GM23338 (cell line): Measurements from ENCODE around the gene AGAP5. TPM values are rescaled to one million over a fixed set of nuclear protein-coding genes. Genes with fewer than 3 reads are reported as not detected.
"Not testable (repeated sequence)": the region's sequence is repeated elsewhere in the genome, so short reads cannot be mapped to it uniquely, and the experiment has no call there.

ENCODE experiments used
- ATAC-seq: fragments of 200-7000 bp; cut with Tn5 transposase; 3 replicates; pipeline ENCODE4 v1.9.1; 2020
- DNase-seq: peaks from one replicate; pipeline ENCODE4 v3.0.0-alpha.2; 2015; ENCODE audit warnings: low spot score
- H2AFZ ChIP-seq: fragments of 200-600 bp; sonication (generic); 2 replicates; pipeline ENCODE4 v1.8.0; 2016; ENCODE audit warnings: antibody characterized with exemption, mild to moderate bottlenecking, moderate library complexity
- H3F3A ChIP-seq: fragments of 200-600 bp; sonication (generic); replicated peaks from 2 replicates; pipeline ENCODE4 v1.8.0; 2017; ENCODE audit warnings: antibody characterized with exemption, mixed run types, low read depth
- H3K27ac ChIP-seq: fragments of 200-600 bp; sonication (generic); 2 replicates; pipeline ENCODE4 v1.6.1; 2016; ENCODE audit warnings: low read depth
- H3K27me3 ChIP-seq: fragments of 200-600 bp; sonication (generic); 2 replicates; pipeline ENCODE4 v1.8.0; 2016; ENCODE audit warnings: mild to moderate bottlenecking, mixed run types, moderate library complexity; ENCODE audit not compliant: insufficient read depth
- H3K36me3 ChIP-seq: fragments of 200-600 bp; sonication (generic); 2 replicates; pipeline ENCODE4 v1.8.0; 2016; ENCODE audit warnings: mild to moderate bottlenecking; ENCODE audit not compliant: insufficient read depth
- H3K4me1 ChIP-seq: fragments of 200-600 bp; sonication (generic); 2 replicates; pipeline ENCODE4 v1.8.0; 2016; ENCODE audit warnings: mild to moderate bottlenecking, moderate library complexity; ENCODE audit not compliant: insufficient read depth
- H3K4me2 ChIP-seq: fragments of 200-600 bp; sonication (generic); 2 replicates; pipeline ENCODE4 v1.7.1; 2017; ENCODE audit warnings: mixed run types
- H3K4me3 ChIP-seq: fragments of 200-600 bp; sonication (generic); 2 replicates; pipeline ENCODE4 v1.6.1; 2016; ENCODE audit warnings: mixed run types
- H3K79me2 ChIP-seq: fragments of 200-600 bp; sonication (generic); replicated peaks from 2 replicates; pipeline ENCODE4 v1.8.0; 2017; ENCODE audit warnings: mild to moderate bottlenecking; ENCODE audit not compliant: insufficient read depth
- H3K9me2 ChIP-seq: fragments of 200-600 bp; sonication (generic); 2 replicates; pipeline ENCODE4 v1.8.0; 2017; ENCODE audit not compliant: insufficient read depth
- H4K20me1 ChIP-seq: fragments of 200-600 bp; sonication (generic); replicated peaks from 2 replicates; pipeline ENCODE4 v1.8.0; 2017; ENCODE audit warnings: mild to moderate bottlenecking; ENCODE audit not compliant: insufficient read depth
- H3K27ac Mint-ChIP-seq: 2 replicates; pipeline ENCODE4 v1.8.0; 2020; ENCODE audit warnings: inconsistent platforms, mild to moderate bottlenecking, moderate library complexity, mixed read lengths
- H3K27me3 Mint-ChIP-seq: 3 replicates; pipeline ENCODE4 v1.8.0; 2022; ENCODE audit warnings: low read depth, mild to moderate bottlenecking, moderate library complexity, mixed read lengths, inconsistent platforms; ENCODE audit not compliant: insufficient read depth, poor library complexity
- H3K36me3 Mint-ChIP-seq: 3 replicates; pipeline ENCODE4 v1.8.0; 2021; ENCODE audit warnings: low read depth, mild to moderate bottlenecking, inconsistent platforms, moderate library complexity, mixed read lengths
- H3K4me1 Mint-ChIP-seq: 3 replicates; pipeline ENCODE4 v1.8.0; 2020; ENCODE audit warnings: mild to moderate bottlenecking, inconsistent platforms, mixed read lengths
- H3K4me3 Mint-ChIP-seq: 3 replicates; pipeline ENCODE4 v1.8.0; 2021; ENCODE audit warnings: moderate library complexity, mild to moderate bottlenecking, inconsistent platforms, mixed read lengths
- H3K9me3 Mint-ChIP-seq: 3 replicates; pipeline ENCODE4 v1.8.0; 2020; ENCODE audit warnings: moderate library complexity, mild to moderate bottlenecking, inconsistent platforms, mixed read lengths
- JUNB ChIP-seq: IDR thresholded peaks from one replicate; pipeline ENCODE4 v1.6.1; 2016; ENCODE audit warnings: antibody characterized with exemption; ENCODE audit not compliant: unreplicated experiment
- NANOG ChIP-seq: IDR thresholded peaks from 2 replicates; pipeline ENCODE4 v1.6.1; 2016; ENCODE audit warnings: antibody characterized with exemption, borderline replicate concordance
- ZNF114 ChIP-seq: fragments of 250-450 bp; sonication (Bioruptor Pico); IDR thresholded peaks from 2 replicates; pipeline ENCODE4 v1.5.0; 2020; ENCODE audit warnings: mild to moderate bottlenecking, moderate library complexity
- ZNF331 ChIP-seq: fragments of 250-450 bp; sonication (Bioruptor Pico); IDR thresholded peaks from 2 replicates; pipeline ENCODE4 v1.5.0; 2020; ENCODE audit warnings: low read depth, mild to moderate bottlenecking, moderate library complexity
- polyA plus RNA-seq: library from polyadenylated mRNA; unstranded; fragments of >200 nt; fragmentation: Nextera tagmentation; extraction: Ambion mirVana; gene quantifications from 2 replicates; pipeline ENCODE4 v1.2.1, GENCODE V29; 2016
- total RNA-seq: library from RNA; depleted of rRNA; stranded (reverse); fragments of >200 nt; shearing (Covaris generic); gene quantifications from 2 replicates; pipeline ENCODE4 v1.2.3, GENCODE V29; 2014
- TF ChIP-seq, protein P1 (sequence below), 2 experiments: fragments of 200-600 bp in 1 of 2; sonication (generic) in 1 of 2; conservative IDR thresholded peaks; 2 replicates each; pipeline versions ENCODE4 v1.5.1 to v1.6.1; 2016 to 2017; ENCODE audit warnings: antibody characterized with exemption in 2 of 2, low read depth in 2 of 2, mild to moderate bottlenecking in 2 of 2, moderate library complexity in 1 of 2
- TF ChIP-seq, protein P2 (sequence below): IDR thresholded peaks from 2 replicates; pipeline ENCODE4 v1.6.1; 2016; ENCODE audit warnings: antibody characterized with exemption
- TF ChIP-seq, protein P3 (sequence below): IDR thresholded peaks from one replicate; pipeline ENCODE4 v1.6.1; 2018; ENCODE audit warnings: antibody characterized with exemption; ENCODE audit not compliant: unreplicated experiment

Gene AGAP5
- total and polyA plus RNA-seq, 2 experiments from 2014 or later, result 5.0 to 5.3 TPM

DNA sequence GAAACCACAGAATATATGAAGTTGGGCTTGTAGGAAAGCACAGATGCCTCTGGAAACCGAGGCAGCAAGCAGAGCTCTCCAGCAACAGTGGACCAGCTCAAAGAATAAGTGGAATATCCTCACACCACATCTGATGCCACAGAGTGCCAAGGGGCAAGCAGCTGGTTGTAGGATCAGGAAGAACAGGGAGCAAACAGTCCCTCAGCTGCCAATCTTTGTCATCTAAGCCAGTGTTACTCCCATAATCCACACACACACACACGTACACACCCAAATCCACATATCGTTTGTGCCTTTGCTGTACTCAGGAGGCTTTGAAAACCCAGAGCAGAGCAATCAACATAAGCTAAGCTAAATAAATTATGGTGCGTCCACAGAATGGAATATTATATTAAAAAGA is 25.6 kb upstream of the AGAP5 start (continued):
- TF ChIP-seq, protein P1, sequence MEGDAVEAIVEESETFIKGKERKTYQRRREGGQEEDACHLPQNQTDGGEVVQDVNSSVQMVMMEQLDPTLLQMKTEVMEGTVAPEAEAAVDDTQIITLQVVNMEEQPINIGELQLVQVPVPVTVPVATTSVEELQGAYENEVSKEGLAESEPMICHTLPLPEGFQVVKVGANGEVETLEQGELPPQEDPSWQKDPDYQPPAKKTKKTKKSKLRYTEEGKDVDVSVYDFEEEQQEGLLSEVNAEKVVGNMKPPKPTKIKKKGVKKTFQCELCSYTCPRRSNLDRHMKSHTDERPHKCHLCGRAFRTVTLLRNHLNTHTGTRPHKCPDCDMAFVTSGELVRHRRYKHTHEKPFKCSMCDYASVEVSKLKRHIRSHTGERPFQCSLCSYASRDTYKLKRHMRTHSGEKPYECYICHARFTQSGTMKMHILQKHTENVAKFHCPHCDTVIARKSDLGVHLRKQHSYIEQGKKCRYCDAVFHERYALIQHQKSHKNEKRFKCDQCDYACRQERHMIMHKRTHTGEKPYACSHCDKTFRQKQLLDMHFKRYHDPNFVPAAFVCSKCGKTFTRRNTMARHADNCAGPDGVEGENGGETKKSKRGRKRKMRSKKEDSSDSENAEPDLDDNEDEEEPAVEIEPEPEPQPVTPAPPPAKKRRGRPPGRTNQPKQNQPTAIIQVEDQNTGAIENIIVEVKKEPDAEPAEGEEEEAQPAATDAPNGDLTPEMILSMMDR (conservative IDR thresholded peaks at IDR 0.05; ENCODE audit: low read depth in 2 of 2), result no peak
- TF ChIP-seq JUNB (no peak), NANOG (no peak)

DNA sequence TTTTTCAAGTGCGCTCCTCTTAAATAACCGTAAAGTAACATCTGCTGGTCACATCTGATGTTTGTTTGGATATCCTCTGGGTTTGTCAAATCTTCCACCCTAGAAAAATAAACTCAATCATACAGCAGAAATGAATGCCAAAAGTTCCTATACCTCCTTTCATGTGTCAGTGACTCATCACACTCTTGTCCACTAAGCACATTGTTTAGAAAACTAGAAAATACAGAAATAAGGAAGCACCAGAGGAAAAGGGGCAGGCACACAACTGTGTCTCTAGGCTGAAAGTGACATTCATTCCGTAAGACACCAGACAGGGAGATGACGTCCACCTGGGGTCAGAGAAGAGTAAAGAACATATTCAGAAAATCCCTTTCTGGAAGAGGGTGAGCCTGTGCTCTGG is 22.7 kb upstream of the AGAP5 start:
- H3K4me2 ChIP-seq, H3F3A ChIP-seq, H4K20me1 ChIP-seq, H3K27ac ChIP-seq, H2AFZ ChIP-seq, H3K27me3 ChIP-seq, H3K79me2 ChIP-seq, H3K4me3 Mint-ChIP-seq, ATAC-seq, DNase-seq, H3K27ac Mint-ChIP-seq, H3K9me3 Mint-ChIP-seq, H3K4me1 Mint-ChIP-seq, H3K4me3 ChIP-seq, H3K4me1 ChIP-seq, H3K9me2 ChIP-seq, H3K27me3 Mint-ChIP-seq: not testable (repeated sequence)
- H3K36me3 ChIP-seq, result peaks cover 47% of the 10 kb centered on the region
- H3K36me3 Mint-ChIP-seq, result peaks cover 68% of the 10 kb centered on the region

DNA sequence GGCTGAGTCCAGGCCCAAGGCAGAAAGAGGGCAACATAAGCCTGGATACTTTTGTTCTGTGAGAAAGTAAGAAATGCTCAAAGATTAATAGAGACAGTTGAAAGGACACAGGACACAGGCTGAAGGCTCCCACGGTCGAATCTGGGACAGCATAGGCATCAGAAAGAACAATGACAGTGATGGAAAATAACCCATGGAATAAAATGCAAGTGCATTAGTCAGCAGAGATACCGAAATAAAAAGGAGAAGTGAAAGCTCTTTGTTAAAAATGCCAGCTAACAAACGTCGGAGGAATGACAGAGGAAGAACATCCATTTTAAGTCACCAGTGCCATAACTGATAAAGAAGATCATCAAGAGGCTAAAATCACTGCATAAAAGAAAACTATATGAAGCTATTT is 19.6 kb upstream of the AGAP5 start:
- Histone ChIP-seq H3K4me3 (no peak overlapping the region), H4K20me1 (no peaks in the 10 kb centered on the region; the same call in 1 of the 2 replicates), H3K4me1 (no peaks in the 10 kb centered on the region), H3K79me2 (no peaks in the 10 kb centered on the region), H3K27ac (no peak overlapping the region), H3K27me3 (no peaks in the 10 kb centered on the region), H2AFZ (no peak overlapping the region), H3F3A (no peaks in the 10 kb centered on the region), H3K36me3 (peaks cover 43% of the 10 kb centered on the region), H3K9me2 (no peaks in the 10 kb centered on the region), H3K4me2 (no peak overlapping the region)
- ATAC-seq (no peak), DNase-seq (no peak)
- Mint-ChIP-seq H3K36me3 (peaks cover 62% of the 10 kb centered on the region), H3K27ac (no peak overlapping the region), H3K27me3 (no peaks in the 10 kb centered on the region), H3K4me3 (no peak overlapping the region), H3K4me1 (no peaks in the 10 kb centered on the region), H3K9me3 (no peaks in the 10 kb centered on the region)
- TF ChIP-seq NANOG, result no peak

DNA sequence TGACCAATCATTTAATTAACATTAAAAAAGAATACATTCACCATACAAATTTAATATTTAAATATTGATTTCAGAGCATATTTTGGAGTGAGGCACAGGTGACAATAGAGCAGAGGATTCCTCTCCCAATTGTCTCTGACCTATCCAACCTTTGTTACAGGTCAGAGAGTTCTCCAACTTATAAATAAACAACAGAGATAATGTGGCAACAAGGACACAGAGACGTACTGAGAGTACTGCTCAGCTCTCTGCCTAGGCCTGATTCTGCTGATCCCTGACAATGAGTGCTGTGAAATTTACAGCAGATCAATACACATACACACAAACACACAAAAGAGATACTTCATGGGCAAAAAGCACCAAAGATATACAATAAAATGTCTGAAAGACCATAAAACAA is 18.3 kb upstream of the AGAP5 start:
- Histone ChIP-seq H3K4me1 (no peaks in the 10 kb centered on the region), H3K36me3 (peaks cover 40% of the 10 kb centered on the region), H3K4me2 (no peak overlapping the region), H3K27ac (no peak overlapping the region), H3K79me2 (no peaks in the 10 kb centered on the region), H3K27me3 (no peaks in the 10 kb centered on the region), H3K9me2 (no peaks in the 10 kb centered on the region), H4K20me1 (no peaks in the 10 kb centered on the region), H3F3A (no peaks in the 10 kb centered on the region), H2AFZ (no peak overlapping the region), H3K4me3 (no peak overlapping the region)
- Mint-ChIP-seq H3K27me3 (no peaks in the 10 kb centered on the region), H3K27ac (no peak overlapping the region), H3K36me3 (peaks cover 54% of the 10 kb centered on the region), H3K4me1 (no peaks in the 10 kb centered on the region), H3K4me3 (no peak overlapping the region), H3K9me3 (no peaks in the 10 kb centered on the region)
- DNase-seq (no peak), ATAC-seq (no peak)
- TF ChIP-seq, protein P2, sequence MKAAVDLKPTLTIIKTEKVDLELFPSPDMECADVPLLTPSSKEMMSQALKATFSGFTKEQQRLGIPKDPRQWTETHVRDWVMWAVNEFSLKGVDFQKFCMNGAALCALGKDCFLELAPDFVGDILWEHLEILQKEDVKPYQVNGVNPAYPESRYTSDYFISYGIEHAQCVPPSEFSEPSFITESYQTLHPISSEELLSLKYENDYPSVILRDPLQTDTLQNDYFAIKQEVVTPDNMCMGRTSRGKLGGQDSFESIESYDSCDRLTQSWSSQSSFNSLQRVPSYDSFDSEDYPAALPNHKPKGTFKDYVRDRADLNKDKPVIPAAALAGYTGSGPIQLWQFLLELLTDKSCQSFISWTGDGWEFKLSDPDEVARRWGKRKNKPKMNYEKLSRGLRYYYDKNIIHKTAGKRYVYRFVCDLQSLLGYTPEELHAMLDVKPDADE, result no peak
- TF ChIP-seq NANOG (no peak), JUNB (no peak), ZNF331 (CRISPR knock-in tag) (no peak), ZNF114 (CRISPR knock-in tag) (no peak)
- TF ChIP-seq, protein P1 (conservative IDR thresholded peaks at IDR 0.05; ENCODE audit: low read depth in 2 of 2), result no peak
- TF ChIP-seq, protein P3, sequence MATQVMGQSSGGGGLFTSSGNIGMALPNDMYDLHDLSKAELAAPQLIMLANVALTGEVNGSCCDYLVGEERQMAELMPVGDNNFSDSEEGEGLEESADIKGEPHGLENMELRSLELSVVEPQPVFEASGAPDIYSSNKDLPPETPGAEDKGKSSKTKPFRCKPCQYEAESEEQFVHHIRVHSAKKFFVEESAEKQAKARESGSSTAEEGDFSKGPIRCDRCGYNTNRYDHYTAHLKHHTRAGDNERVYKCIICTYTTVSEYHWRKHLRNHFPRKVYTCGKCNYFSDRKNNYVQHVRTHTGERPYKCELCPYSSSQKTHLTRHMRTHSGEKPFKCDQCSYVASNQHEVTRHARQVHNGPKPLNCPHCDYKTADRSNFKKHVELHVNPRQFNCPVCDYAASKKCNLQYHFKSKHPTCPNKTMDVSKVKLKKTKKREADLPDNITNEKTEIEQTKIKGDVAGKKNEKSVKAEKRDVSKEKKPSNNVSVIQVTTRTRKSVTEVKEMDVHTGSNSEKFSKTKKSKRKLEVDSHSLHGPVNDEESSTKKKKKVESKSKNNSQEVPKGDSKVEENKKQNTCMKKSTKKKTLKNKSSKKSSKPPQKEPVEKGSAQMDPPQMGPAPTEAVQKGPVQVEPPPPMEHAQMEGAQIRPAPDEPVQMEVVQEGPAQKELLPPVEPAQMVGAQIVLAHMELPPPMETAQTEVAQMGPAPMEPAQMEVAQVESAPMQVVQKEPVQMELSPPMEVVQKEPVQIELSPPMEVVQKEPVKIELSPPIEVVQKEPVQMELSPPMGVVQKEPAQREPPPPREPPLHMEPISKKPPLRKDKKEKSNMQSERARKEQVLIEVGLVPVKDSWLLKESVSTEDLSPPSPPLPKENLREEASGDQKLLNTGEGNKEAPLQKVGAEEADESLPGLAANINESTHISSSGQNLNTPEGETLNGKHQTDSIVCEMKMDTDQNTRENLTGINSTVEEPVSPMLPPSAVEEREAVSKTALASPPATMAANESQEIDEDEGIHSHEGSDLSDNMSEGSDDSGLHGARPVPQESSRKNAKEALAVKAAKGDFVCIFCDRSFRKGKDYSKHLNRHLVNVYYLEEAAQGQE, result no peak
